HL-60/S4 (cell line): Measurements from ENCODE around the gene SYNJ1.

Experiments
- in situ Hi-C: fragments of 300-500 bp; cut with MboI; formaldehyde crosslinking; loops from 2 replicates; pipeline ENCODE4 v1.14.3; 2022; ENCODE audit warnings: low sequenced_read_pairs

SYNJ1 gene

DNA sequence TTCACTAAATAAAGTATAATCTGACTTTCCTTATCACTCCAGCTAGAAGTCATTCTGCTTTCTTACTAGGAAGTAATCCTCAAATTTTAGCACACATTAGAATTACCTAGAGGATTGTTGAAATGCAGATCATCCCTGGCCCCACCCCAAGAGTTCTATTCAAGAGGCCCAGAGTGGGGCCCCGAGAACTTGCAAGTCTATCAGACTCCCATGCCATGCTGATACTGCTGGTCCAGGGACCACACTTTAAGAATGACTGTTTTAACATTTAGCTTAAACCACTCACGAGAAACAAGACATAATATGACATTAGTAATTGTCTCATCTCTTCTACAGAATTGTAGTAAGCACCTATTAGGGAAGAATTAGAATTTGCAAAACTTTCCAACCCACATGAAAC is 7.7 kb upstream of the SYNJ1 start:
- in situ Hi-C loops, result no loop called here

DNA sequence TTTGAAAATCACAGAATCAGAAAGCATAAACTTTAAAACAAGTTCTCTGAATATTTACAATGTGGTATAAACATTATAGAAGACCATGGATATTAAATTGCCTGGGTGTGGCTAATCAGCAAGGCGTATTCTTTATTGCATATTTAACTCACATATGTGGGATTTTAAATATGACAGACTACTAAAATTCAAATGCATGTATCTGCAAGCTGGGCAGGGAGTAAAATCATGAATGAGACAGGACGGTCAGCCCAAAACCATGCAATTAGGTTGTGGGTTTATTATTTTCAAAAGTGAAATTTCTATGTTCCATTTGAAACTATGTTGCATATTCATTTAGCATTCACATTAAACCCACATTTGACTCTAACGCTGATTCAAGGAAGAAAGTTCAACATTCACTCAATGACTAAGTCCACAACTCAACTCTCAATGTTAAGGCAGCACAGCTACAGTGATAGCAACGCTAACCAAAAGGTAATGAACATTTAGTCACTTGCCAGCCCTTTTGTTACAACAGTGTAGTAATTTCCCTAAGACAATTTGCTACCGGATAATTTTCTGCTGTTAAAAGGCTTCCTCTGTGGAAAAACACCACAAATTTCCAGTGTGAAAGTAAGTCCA is 6.3 kb upstream of the SYNJ1 start:
- in situ Hi-C loops, result no loop called here

DNA sequence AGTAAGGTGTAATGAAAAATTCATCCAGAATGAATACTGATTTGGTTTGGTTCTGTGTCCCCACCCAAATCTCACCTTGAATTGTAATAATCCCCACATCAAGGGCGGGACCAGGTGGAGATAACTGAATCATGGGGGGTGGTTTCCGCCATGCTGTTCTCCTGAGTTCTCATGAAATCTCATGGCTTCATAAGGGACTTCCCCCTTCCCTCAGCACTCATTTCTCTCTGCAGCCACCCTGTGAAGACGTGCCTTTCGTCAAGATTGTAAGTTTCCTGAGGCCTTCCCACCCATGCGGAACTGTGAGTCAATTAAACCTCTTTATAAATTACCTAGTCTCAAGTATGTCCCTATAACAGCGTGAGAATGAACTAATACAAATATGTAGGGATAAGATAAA is 5.5 kb upstream of the SYNJ1 start:
- in situ Hi-C loops, result no loop called here

DNA sequence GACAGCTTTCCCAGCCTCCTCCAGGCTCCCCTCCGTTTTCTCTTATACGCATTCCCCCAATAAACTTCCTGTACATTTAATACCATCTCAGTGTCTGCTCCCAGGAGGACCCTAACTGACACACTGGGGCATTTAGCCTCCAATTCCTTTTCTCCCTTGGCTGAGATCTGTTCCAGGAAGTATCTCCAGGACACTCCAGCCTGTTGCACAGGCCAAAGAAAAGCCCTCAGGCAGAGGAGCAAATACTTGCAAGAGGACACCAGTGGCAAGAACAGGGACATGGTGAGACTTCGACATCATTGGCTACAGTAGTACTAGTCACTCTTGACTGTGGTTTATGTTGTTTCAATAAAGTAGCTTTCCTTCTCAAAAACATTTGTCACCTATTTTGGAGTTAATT is 4.7 kb upstream of the SYNJ1 start:
- in situ Hi-C loops, result no loop called here

DNA sequence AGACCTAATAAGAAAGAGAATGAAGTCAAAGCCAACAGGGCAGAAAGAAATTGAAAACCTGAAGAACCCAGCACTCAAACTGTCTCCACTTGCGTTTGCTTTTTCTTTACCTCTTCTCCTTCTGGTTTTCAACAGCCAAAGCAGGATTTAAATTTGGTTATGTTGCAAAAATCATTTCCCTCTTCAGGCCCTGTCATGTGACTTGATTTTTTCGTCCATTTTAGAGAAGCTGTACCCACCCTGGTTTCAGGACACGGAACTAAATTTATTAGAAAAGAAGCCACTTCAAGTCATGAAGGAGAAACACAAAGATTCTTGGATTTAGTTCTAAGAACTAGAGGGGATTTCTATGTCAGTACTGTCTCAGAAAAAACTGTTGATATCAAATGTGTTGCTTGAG is 1.0 kb upstream of the SYNJ1 start:
- in situ Hi-C loops, result no loop called here

DNA sequence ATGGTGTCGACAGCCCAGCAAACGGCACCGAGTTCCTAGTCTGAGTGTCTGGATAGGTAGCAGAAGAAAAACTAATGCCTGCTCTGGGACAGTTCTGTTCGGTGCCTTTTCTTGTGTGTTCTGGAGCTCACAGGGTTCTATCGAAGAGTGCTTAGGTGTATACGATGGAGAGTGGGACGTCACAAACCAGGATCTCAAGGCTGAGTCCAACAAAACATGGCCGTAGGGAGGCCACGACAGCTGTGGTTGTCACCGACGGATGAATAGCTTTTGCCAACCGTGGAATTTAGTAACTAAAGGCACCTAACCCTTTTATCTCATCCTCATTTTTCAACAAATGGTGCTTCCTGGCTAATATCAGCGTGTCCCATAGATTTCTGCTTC is 635 bp upstream of the SYNJ1 start:
- in situ Hi-C loops, result no loop called here

DNA sequence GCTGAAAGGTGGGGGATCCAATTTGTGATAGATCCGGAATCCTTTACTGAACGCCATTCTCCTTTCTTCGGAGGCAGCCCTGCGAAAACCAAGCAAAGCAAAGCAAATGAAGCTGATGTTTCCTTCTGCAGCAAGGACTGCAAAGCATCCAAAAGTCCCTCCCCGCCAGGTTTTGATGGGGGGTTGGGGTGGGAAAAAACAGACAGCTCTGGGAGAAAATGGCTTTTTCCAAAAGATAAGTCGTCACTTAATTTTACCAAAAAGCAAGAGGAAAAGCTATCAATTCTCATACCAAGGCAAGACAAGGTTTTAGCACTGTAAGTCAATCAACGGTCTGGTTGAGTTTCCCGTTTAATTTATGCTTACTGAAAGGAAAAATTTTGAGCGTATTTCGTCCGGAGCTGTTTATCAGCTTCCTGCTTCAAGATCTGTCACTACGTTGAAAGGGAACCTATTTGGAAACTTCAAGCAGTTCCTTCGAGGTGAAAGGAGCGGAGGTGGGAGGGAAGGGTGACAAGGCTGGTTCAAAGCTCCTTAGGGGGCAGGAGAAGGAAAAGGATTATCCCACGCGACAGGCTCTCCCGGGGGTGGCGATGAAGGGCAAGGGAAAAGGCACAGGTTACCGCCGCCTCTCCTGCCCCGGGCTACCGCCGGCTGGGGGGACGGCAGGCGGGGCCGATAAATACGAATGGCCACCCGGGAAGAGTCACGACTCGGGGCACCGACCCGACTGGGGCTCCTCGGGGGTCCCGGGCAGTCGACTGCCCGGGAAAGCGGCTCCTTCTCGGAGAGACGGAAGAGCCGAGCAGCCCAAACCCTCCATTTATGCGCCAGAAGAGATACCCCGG is 750 bp downstream of the SYNJ1 start:
- in situ Hi-C loops, result no loop called here

DNA sequence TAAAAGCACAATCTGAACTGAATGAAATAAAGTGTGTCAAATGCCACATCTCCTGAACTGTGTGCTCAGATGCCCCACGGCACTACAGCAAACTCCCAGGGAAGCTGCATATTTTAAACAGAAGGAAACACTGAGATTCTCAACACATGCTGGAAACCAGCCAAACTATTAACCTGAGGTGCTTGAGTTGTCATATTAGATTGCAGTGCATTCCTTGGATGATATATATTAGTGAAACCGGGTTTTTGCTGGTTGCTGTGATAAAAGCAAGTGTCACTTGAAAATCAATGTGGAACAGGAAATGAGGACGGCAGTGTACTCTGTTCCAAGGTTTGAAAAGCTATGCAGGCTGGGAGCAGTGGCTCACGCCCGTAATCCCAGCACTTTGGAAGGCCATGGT is 8.7 kb downstream of the SYNJ1 start:
- in situ Hi-C loops, result no loop called here

DNA sequence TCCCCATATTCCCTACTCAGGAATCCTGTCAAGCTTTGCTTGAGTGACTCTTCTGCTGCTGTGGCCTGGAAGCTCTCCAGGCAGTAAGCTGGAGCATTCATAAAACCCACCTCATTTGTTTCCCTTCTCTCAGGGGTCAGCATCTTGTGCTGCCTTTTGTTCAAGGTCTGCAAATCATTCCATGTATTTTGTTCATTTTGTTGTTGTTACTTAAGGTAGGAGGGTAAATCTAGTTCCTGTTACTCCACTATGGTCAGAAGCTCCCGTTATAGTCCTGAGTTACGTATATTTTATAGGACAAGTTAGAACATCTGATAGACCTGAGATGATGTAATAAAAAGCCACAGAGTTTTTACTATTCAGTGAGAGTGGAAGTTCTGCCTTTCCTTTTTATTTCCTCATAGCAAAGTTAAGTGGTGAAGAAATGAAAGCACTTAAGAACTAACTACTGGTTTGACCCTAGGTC is 9.9 kb downstream of the SYNJ1 start:
- in situ Hi-C loops, result no loop called here

DNA sequence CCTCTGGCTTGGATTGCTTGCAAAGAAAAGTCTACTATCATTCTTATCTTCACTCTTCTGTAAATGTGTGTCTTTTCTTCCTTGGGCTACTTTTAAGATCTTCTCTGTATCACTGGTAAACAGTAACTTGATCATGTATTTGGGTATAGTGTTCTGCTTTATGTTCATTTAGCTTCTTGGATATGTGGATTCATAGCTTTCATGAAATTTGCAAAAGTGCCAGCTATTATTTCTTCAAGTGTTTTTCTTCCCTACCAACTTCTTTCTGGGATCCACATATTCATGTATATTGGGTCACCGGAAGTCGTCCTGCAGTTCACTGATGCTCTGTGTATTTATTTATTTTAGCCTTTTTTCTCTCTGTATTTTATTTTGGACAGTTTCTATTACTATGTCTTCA is 11.3 kb downstream of the SYNJ1 start:
- in situ Hi-C loops, result no loop called here

DNA sequence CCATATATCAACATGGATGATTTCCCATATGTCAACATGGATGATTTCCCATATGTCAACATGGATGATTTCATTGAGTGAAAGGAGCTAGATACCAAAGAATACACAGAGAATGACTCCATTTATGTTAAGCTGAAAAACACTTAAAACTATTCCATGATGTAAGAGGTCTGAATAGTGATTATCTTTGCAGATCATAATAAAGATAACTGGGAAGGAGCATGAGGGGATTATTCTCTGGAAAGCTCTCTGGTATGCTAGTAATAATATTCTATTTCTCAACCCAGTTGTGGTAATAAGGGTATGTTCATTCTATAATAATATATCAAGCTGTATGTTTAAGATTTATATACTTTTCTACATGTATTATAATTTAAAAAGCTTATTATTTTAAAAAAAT is 14.1 kb downstream of the SYNJ1 start:
- in situ Hi-C loops, result no loop called here

DNA sequence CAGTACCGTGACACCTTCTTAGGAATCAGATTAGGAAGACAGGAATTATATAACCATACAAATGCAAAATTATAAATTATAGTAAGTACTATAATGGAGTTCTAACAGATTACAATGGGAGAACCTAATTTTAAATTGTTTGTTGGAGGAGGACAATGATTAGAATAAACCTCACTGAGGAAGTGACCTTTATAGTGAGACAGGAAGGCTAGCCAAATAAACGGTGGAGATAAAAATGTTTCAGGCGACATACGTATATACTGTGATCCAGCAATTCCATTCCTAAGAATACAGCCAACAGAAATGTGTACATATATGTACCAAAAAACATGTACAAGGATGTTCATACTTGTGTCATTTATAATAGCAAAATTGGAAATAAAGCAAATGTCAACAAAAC is 15.2 kb downstream of the SYNJ1 start:
- in situ Hi-C loops, result no loop called here

DNA sequence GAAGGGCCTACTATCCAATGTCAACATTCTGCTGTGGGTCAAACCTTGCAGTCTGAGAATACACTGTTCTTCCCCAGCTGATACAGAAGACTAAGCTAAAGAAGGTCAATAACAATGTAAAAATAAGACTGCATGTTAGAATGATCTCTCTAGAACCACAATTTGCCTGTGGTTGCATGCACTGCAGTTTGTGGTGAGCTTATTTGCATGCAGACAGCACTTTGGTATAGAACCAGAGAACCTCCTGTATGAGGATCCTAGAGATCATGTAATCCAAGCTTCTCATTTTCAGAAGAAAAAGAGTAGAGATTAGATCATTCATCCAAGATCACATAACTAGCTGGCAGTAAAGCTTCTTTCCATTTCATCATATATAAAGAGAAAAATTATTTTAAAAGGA is 15.8 kb downstream of the SYNJ1 start:
- in situ Hi-C loops, result no loop called here

DNA sequence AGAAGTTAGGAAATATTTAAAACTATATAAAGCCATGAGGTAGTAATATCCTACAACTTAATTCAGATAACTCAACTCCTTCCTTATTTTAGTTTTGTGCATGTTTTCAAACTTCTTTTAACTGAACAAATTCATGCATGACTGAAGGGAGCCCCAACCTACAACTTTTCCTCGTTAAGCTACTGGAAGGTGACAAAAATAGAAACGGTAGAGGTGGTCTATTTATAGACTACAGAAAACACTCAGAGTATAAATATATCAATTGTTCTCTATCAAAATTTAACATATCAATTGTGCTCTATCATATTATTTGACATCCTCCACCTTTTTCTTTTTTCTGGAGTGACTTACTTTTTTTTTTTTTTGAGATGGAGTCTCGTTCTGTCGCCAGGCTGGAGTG is 16.8 kb downstream of the SYNJ1 start:
- in situ Hi-C loops, result no loop called here

DNA sequence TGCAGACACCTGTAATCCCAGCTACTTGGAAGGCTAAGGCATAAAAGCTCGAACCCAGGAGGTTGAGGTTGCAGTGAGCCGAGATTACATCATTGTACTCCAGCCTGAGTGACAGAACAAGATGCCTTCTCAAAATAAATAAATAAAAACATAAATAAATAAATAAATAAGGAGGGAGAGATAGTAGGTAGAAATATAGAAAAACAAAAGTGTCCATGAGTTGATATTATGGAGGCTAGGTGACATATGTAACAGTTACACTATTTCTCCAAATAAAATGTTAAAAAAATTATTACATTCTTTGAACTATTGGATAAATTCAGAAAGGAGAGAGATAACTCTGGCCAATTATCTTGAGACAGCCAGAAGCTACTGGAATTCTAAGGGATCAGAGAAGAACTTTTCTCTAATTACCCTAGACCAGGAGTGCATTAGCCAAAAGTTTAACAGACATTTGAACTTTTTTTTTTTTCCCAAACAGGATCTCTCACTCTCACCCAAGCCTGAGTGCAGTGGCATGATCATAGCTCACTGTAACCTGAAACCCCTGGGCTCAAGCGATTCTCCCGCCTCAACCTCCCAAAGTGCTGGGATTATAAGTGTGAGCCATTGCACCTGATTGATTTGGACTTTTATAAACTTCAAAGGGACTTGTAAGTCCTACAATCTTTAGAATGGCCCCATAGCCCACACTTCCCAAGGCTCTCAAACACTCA is 17.6 kb downstream of the SYNJ1 start:
- in situ Hi-C loops, result no loop called here

DNA sequence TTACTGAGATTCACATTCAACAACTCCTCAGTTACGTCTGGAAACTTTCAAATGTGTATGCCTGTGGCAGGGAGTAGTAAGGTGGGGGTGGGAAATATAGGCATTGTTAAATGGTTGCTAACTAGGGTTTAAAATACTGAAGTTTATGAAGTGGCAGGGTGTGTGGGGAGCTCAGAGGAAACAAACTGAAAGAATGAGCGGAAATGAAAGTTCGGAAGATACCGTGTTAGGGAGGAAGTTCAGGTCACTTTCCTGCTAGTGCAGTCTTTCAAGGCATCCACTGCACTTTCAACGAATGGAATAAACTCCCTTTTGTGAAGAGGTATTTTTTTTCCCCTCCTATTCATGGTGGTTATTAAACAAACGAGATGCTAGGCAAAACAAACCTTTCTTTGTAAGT is 19.7 kb downstream of the SYNJ1 start:
- in situ Hi-C loops, result no loop called here

DNA sequence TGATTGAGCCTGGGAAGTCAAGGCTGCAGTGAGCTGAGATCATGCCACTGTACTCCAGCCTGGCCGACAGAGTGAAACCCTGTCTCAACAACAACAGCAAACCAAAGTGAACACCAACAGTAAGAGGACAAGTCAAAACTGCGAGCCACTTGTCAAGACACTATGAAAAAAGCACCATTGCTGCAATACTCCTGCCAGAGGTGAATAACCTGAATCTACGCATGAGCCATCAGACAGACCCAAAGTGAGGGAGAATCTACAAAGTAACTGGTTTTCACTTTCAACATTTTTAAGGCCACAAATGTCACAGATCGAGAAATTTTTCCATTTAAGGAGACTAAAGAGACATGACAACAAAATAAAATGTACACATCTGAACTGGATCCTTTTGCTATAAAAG is 21.9 kb downstream of the SYNJ1 start:
- in situ Hi-C loops, result no loop called here

DNA sequence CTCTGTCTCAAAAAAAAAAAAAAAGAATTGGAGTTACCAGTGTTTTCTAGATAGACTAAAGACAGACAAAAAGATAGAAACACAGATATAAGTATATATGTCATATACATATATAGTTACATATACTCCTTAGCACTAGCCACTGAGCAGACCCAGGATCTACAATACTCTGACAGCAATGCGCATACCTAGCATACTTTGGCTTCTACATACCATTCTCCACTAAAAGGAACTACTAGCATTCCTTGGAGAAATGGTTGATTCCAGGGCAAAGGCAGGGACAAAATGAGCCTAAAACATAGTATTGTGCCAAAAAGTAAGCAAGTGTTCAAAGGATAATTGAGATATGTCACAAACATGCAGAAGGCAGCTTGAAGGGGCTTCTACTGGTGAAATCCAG is 22.7 kb downstream of the SYNJ1 start:
- in situ Hi-C loops, result no loop called here

DNA sequence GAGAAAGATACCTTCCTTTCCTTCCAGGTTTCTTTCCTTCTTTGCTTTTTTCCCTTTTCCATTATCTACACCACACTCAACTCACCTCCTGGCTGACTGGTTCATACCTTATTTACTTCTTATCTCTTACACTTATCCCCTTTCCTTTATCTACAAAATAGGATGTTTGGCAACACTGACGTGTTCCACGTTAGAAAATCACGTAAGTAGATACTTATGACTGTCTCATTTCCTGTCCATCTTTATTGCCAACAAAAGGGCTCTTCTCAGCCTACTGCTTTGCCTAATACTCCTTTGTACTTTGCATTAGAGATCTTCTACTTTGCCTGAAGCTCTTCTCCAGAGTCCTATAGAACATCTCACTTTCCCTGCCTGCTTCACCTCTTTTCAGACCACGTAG is 25.1 kb downstream of the SYNJ1 start:
- in situ Hi-C loops, result no loop called here

DNA sequence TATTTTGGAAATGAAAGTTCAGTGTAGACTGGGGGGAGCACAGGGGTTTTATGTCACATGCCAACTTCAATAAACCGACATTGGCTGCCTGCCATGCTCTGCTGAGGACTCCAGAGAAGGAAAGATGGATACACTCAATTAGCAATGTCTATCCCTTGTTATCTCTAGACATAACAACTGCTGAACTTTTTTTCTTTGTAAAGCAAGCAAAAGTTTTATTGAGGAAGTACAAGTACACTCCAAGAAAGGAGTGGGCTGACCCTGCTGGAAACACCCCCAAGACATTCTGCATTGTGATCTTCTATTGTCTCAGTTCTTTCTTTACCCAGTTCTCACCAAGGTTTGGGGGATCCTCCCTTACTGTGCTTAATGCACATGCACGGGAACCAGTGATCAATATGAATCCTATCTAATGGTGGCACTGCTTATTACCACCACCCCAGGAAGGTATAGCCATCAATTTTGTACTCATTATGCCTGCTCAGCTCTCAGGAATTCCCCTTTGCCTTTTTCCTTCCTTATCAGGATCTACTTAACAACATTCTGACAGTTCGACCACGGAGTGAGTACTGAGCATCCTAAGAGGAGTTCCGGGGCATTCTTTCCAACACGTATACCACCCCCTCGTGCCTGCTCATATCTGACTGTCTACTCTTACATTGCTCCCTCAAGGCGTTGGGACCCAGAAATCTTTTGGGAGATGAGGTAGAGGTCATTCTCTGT is 28.7 kb downstream of the SYNJ1 start:
- in situ Hi-C loops, result no loop called here

DNA sequence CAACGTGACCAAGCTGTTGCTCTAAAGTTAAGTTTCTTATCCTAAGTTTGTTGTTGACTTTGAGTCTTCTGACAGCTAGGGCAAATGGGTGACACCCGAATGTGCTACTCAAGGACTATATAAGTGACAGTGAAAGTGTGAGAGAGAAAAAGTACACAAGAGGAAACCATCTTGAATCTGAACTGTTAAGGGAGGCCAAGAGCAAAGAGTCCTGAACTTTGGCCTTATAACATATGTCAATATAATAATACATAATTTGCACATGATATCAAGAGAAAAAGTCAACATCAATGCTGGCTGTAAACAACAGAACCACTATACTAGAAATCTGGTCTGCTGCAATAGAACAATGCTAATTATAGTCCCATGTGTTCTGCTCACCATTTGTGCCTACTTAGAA is 29.5 kb downstream of the SYNJ1 start:
- in situ Hi-C loops, result no loop called here
